ENCODE measurements around the gene GRID2IP.

Gene GRID2IP

DNA sequence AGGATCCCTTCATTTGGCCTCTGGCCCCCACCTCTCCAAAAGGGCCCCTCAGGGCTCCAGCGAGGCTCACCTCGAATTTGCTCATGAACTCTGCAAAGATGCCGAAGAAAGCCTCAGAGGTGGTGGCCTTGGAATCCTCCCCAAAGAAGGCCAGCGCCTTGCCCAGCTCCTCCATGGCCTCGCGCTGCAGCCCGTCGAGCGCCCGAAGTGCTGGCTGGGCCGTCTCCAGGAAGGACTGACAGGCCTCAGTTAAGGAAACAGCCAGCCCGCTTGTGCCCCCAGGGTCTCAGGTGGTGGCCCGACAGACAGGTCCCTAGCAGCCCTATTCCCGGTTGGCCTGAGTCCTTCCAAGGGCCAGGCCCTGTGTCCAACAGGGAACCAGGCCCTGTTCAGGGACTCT, 53.3 kb downstream of the GRID2IP start:
- Mint-ChIP-seq H3K4me3 (no peak overlapping the region), H3K27me3 (no peaks in the 10 kb centered on the region), H3K36me3 (no peaks in the 10 kb centered on the region), H3K9me3 (no peaks in the 10 kb centered on the region), H3K27ac (no peak overlapping the region), H3K4me1 (no peaks in the 10 kb centered on the region)
- no peak for ATAC-seq (replicated peaks)
- DNase-seq, result no peak

DNA sequence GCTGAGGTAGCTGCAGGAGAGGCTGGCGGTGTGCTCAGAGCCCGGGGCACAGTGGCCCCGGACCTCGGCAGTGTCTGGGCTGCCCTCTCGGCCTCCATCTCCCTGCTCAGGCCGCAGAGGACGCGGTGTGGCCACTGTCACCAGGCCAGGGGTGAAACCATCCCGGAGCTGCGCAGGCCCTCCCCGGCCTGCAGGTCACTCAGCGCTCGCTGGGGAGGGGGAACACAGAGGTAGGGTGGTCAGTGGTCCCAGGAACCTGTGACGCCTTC, 53.7 kb downstream of the GRID2IP start:
- Mint-ChIP-seq H3K27ac (no peak overlapping the region), H3K9me3 (no peaks in the 10 kb centered on the region), H3K27me3 (no peaks in the 10 kb centered on the region), H3K4me1 (no peaks in the 10 kb centered on the region), H3K36me3 (no peaks in the 10 kb centered on the region), H3K4me3 (no peak overlapping the region)
- ATAC-seq (replicated peaks) (no peak), DNase-seq (no peak)

DNA sequence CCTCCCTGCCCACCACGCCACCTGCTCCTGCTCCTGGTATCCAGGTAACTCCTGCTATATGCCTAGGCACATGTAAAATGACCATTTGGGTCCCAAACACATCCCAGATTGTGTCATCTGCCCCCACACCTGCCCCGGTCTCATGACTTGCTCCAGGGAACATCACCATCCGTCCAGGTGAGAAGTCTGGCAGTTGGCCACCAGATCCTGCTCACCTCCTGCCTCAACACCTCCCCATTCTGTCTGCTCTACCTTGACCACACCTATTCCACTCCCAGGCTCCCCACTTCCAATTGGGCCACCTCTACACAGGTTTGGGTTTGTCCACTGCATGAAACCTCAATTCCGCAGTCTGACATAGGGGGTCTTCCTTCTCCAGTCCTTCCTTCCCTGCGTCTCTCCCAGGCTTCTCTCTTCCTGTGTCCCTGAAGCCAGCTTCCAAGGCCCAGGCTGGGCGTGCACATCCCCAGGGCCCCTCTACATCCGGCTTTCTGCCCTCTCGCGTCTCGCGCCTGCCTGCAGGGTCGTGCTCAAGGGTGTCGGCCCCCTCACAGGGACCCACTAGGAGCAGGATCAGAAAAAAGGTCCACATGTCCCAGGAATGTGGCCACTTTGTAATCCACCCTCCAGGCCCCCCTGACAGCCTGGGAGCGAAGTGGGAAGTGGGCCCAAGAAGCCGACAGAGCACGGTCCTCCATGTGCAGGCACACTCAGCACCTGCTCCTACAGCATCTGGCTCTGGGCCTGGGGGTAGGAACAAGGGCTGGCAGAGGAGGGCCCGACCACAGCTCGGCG, 54.2 kb downstream of the GRID2IP start:
- no peak for ATAC-seq (replicated peaks)
- no peak for DNase-seq
- no peaks in the 10 kb centered on the region for H3K36me3 Mint-ChIP-seq
- H3K27ac Mint-ChIP-seq, result no peak overlapping the region
- H3K9me3 Mint-ChIP-seq, result no peaks in the 10 kb centered on the region
- H3K4me3 Mint-ChIP-seq, result no peak overlapping the region
- no peaks in the 10 kb centered on the region for H3K4me1 Mint-ChIP-seq
- no peaks in the 10 kb centered on the region for H3K27me3 Mint-ChIP-seq

DNA sequence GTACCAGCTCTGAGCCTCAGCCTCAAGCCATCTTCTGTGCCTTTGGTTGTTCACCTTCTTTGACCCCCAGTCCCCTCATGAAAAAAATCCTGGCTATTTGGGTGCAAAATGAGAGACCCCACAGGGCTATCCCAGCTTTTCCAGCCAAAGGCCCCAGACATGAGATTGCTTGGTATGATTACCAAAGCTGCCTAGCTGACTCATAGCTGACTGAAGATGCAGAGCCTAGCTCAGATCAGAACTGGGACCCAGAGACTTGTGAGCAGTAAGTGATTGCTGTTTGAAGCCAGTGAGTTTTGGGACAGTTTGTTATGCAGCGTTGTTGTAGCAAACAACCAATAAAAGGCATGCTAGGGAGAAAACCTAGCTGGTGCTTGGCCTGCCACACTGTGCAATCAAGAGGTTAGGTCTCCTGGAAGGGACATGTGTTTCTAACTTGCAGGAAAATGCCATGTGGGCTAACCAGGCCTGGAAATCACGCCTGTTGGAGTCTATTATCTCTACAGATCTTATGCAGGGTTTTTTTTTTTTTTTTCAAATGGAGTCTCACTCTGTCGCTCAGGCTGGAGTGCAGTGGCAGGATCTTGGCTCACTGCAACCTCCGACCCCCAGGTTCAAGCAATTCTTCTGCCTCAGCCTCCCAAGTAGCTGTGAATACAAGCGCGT, 55.5 kb downstream of the GRID2IP start:
- no peak overlapping the region for H3K4me3 Mint-ChIP-seq
- no peak overlapping the region for H3K27ac Mint-ChIP-seq
- H3K4me1 Mint-ChIP-seq, result no peaks in the 10 kb centered on the region
- H3K9me3 Mint-ChIP-seq, result no peaks in the 10 kb centered on the region
- no peaks in the 10 kb centered on the region for H3K36me3 Mint-ChIP-seq
- no peak for DNase-seq
- no peak for ATAC-seq (replicated peaks)
- no peaks in the 10 kb centered on the region for H3K27me3 Mint-ChIP-seq

DNA sequence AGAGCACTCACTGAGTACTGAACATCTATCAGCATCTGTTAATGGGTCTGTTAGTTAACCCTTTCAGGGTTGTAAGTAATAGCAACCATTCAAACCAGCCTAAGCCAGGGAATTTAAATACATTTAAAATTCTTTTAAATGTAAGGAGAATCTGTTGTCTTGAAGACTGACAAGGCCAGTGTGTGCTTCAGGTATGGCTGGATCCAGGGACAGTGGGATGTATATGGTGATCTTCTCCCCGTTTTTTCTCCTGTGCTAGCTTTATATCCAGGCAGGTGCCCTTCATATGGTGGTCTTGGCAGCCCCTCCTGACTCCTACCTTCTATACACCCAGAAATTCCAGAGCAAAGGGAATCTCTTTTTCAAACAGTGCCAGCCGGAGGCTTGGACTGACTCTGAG, 56.9 kb downstream of the GRID2IP start:
- no peak overlapping the region for H3K27ac Mint-ChIP-seq

DNA sequence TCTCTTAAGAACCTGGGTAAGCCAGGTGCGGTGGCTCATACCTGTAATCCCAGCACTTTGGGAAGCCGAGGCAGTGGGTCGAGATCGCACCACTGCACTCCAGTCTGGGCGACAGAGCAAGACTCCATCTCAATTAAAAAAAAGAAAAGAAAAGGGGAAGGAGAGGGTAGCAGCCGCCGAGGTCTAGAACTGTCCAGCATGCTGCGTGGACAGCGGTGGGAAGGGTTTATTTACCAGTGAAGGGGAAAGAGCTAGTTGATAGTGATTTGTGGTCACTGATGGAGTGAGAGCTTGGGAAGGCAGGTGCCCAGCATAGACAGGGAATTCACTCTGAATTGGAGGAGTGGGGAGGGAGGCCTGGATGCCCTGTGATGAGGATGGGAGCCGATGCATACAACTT, 60.1 kb downstream of the GRID2IP start:
- Mint-ChIP-seq H3K36me3 (no peaks in the 10 kb centered on the region), H3K4me1 (no peaks in the 10 kb centered on the region), H3K27me3 (no peaks in the 10 kb centered on the region), H3K27ac (no peak overlapping the region), H3K9me3 (no peaks in the 10 kb centered on the region), H3K4me3 (no peak overlapping the region)
- ATAC-seq (replicated peaks), result no peak
- DNase-seq, result no peak

More for the DNA sequence above, 56.9 kb downstream of the GRID2IP start:
- Mint-ChIP-seq H3K27me3 (no peaks in the 10 kb centered on the region), H3K4me1 (no peaks in the 10 kb centered on the region), H3K9me3 (no peaks in the 10 kb centered on the region), H3K36me3 (no peaks in the 10 kb centered on the region), H3K4me3 (no peak overlapping the region)
- DNase-seq (no peak), ATAC-seq (replicated peaks) (no peak)

DNA sequence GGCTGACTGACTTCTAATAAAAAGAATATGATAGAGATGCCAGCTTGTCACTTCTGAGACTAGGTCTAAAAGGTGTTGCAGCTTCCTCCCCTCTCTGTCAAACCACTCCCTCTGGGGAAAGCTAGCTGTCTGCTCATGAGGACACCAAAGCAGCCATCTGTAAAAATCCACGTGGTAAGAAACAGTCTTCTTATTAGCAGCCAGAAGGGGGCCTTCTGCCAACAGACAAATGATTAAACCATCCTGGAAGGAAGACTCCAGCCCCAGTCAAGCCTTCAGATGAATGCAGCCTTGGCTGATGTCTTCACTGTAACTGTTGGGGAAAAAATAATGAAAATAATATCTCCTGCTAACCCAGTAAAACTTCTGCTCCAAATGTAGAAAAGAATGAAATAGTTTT, 61.6 kb downstream of the GRID2IP start:
- Mint-ChIP-seq H3K36me3 (no peaks in the 10 kb centered on the region), H3K27ac (no peak overlapping the region), H3K27me3 (no peaks in the 10 kb centered on the region), H3K4me3 (no peak overlapping the region), H3K9me3 (no peaks in the 10 kb centered on the region), H3K4me1 (peaks cover 1 to 2% of the 10 kb centered on the region in 2 donors)
- ATAC-seq (replicated peaks) (peak; percentile 25 to 47), DNase-seq (no peak)

DNA sequence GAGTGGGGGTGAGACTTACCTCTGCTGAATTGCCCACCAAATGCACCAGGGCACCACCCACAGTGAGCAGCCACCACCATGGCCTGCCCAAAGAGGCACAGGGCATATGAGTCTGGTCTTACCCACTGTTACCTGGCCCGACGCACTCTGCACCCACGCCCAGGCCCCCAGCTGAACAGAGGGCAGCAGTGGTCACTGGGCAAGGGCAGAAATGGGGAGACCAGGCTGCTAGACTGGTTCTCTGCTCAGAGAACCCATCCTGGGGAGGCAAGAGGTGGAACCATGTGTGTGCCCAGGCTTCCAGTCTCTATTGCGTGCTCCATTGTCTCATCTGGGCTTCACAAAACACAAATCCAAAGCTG, 64.1 kb downstream of the GRID2IP start:
- Mint-ChIP-seq H3K9me3 (no peaks in the 10 kb centered on the region), H3K27me3 (no peaks in the 10 kb centered on the region), H3K36me3 (no peaks in the 10 kb centered on the region), H3K4me3 (no peak overlapping the region), H3K27ac (no peak overlapping the region), H3K4me1 (peaks cover 6 to 7% of the 10 kb centered on the region in 2 donors)
- ATAC-seq (replicated peaks), result no peak
- no peak for DNase-seq

DNA sequence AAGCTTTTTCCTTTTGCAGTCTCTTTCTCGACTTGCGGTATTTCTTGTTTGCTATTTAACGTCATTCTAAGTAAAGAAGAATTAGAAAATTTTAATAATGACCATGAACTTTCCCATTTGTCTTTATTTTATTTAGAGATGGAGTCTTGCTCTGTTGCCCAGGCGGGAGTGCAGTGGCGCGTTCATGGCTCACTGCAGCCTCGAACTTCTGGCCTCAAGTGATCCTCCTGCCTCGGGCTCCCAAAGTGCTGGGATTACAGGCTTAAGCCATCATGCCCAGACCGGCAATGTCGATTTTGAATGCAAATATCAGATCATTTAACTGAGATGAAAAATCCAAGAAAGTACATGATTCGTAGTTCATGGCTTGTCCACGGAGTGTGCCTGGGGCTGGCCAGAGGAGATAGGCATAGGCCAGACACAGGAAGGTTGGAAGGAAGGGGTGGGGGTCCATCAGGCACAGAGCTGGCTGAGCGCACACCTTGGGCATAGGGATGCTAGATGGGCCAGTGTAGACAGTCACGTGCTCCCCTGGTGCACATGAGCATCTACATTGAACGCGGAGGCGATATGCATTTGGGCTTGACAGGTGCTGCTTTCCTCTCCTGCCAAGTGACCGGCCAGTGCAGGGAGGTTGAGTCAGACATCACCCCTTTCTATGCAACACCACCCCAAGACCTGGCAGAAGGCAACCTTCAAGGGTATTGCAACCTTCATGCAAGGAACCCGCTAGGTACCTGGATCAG, 64.7 kb downstream of the GRID2IP start:
- Mint-ChIP-seq H3K27me3 (no peaks in the 10 kb centered on the region), H3K27ac (no peak overlapping the region), H3K4me1 (peaks cover 6 to 7% of the 10 kb centered on the region in 2 donors), H3K4me3 (no peak overlapping the region), H3K36me3 (peaks cover 0 to 1% of the 10 kb centered on the region in 2 donors), H3K9me3 (no peaks in the 10 kb centered on the region)
- DNase-seq (no peak), ATAC-seq (replicated peaks) (no peak)

DNA sequence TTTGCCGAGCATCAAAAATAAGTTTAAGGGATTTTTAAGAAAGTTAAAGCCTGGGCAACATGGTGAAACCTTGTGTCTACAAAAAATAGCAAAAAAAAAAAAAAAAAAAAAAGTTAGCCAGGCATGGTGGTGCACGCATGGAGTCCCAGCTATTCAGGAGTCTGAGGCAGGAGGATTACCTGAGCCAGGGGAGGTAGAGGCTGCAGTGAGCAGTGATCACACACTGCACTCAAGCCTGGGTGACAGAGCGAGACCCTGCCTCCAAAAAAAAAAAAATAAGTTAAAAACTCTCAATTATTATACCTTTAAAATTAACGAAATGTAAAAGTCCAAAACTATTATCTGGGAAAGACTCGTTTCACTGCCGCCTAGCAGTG, 68.5 kb downstream of the GRID2IP start:
- Mint-ChIP-seq H3K27me3 (no peaks in the 10 kb centered on the region), H3K36me3 (peaks cover 4 to 20% of the 10 kb centered on the region in 2 donors)

DNA sequence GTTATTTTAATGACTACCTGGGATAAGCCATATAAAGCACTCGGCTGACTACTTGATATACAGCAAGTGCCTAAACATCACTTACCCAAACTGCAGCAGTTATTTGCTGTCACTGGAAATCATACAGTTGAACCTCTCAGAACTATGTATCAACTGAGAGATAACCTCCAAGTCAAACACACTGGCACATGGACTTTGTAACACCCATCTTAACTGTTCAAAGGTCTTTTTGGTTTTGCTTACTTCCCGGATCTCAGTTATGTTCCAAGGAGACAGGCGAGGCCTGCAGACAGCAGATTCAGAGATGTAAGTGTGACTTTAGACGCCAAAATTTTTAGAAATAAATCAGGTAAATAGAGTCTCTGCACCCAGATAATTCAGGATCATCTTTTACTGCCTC, 69.0 kb downstream of the GRID2IP start:
- peaks cover 4 to 22% of the 10 kb centered on the region in 2 donors for H3K36me3 Mint-ChIP-seq
- no peak overlapping the region for H3K27ac Mint-ChIP-seq
- H3K4me1 Mint-ChIP-seq, result peaks cover 24 to 46% of the 10 kb centered on the region in 2 donors
- ATAC-seq (replicated peaks), result no peak
- H3K27me3 Mint-ChIP-seq, result no peaks in the 10 kb centered on the region
- peak overlapping the region; percentile 25 to 94 for H3K4me3 Mint-ChIP-seq
- no peaks in the 10 kb centered on the region for H3K9me3 Mint-ChIP-seq
- DNase-seq, result no peak

More for the DNA sequence above, 68.5 kb downstream of the GRID2IP start:
- no peak for ATAC-seq (replicated peaks)
- Mint-ChIP-seq H3K9me3 (no peaks in the 10 kb centered on the region), H3K4me3 (peak overlapping the region; percentile 90 to 94), H3K27ac (peak overlapping the region; percentile 92), H3K4me1 (peaks cover 21 to 42% of the 10 kb centered on the region in 2 donors)
- DNase-seq, result no peak

DNA sequence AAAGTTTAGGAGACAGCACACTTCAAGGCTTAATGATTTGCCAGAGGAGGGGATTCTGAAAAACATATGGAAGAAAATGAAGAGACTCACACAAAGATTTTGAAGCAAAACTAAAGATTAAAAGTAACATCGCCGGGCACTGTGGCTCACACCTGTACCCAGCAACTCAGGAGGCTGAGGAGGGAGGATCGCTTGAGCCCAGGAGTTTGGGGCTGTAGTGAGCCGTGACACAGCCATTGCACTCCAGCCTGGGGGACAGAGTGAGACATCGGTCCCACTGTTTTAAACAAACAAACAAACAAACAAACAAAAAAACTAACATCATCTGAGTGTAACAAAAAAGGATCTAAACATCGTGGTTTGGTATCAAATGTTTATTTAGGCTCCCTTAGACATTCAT, 69.8 kb downstream of the GRID2IP start:
- peak overlapping the region in 1 of 2 donors; percentile 21 for H3K4me3 Mint-ChIP-seq
- H3K36me3 Mint-ChIP-seq, result peaks cover 4 to 30% of the 10 kb centered on the region in 2 donors
- no peak overlapping the region for H3K27ac Mint-ChIP-seq
- ATAC-seq (replicated peaks), result no peak
- peaks cover 31 to 55% of the 10 kb centered on the region in 2 donors for H3K4me1 Mint-ChIP-seq
- H3K9me3 Mint-ChIP-seq, result no peaks in the 10 kb centered on the region
- DNase-seq, result no peak
- no peaks in the 10 kb centered on the region for H3K27me3 Mint-ChIP-seq

DNA sequence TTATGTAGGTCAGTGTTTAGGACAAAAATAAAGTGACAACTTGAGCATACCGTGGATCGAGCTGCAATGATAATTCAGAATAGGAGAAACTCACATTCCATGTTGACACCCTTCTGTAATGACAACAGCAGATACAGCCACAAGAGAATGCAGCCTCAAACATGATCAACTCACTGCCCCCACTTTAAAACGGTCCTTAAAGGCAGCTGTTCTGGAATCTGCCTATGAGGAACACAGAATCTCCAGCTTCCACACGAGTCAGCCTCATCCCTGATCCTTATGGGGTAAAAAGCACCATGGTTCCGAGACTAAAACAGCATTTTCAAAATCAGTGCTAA, 71.0 kb downstream of the GRID2IP start:
- Mint-ChIP-seq H3K27me3 (no peaks in the 10 kb centered on the region), H3K27ac (no peak overlapping the region), H3K4me3 (no peak overlapping the region), H3K9me3 (no peaks in the 10 kb centered on the region), H3K4me1 (peaks cover 36 to 64% of the 10 kb centered on the region in 2 donors), H3K36me3 (peaks cover 4 to 30% of the 10 kb centered on the region in 2 donors)
- no peak for DNase-seq
- ATAC-seq (replicated peaks), result no peak

DNA sequence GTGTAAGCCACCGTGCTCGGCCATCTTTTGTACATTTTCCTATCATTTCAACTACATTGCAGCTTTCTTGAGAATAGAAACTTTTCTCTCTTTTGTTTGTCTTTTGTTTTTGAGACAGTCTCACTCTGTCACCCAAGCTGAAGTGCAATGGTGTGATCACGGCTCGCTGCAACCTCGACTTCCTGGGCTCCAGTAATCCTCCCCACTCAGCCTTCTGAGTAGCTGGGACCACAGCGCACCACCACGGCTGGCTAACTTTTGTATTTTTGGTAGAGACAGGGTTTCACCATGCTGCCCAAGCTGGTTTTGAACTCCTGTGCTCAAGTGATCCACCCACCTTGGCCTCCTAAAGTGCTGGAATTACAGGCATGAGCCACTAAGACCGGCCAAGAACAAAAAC, 72.2 kb downstream of the GRID2IP start:
- Mint-ChIP-seq H3K27me3 (no peaks in the 10 kb centered on the region), H3K4me3 (no peak overlapping the region), H3K9me3 (no peaks in the 10 kb centered on the region), H3K4me1 (peaks cover 33 to 62% of the 10 kb centered on the region in 2 donors), H3K27ac (peak overlapping the region; percentile 56), H3K36me3 (peaks cover 4 to 41% of the 10 kb centered on the region in 2 donors)
- no peak for ATAC-seq (replicated peaks)
- DNase-seq, result no peak

DNA sequence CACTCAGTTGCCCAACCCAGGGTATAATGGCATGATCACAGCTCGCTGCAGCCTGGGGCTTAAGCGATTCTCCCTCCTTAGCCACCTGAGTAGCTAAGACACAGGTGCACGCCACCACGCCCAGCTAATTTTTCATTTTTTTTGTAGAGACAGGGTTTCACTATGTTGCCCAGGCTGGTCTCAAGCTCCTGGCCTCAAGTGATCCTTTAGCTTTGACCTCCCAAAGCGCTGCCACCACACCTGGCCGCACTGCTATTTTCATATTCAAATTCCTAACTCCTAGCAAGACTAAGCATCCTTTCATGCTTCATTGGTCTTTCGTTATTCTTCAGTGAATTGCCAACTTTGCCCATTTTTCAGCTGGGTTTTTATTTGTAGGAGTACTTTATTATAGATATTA, 73.1 kb downstream of the GRID2IP start:
- H3K36me3 Mint-ChIP-seq, result peaks cover 4 to 43% of the 10 kb centered on the region in 2 donors
- H3K4me1 Mint-ChIP-seq, result peaks cover 33 to 62% of the 10 kb centered on the region in 2 donors
- H3K27me3 Mint-ChIP-seq, result no peaks in the 10 kb centered on the region
- no peak overlapping the region for H3K4me3 Mint-ChIP-seq
- no peak overlapping the region for H3K27ac Mint-ChIP-seq
- no peak for DNase-seq
- ATAC-seq (replicated peaks), result no peak
- no peaks in the 10 kb centered on the region for H3K9me3 Mint-ChIP-seq
